WTC11 (cell line): Measurements from ENCODE around the gene PHTF2. TPM values are rescaled to one million over a fixed set of nuclear protein-coding genes. Genes with fewer than 3 reads are reported as not detected.
A peak's percentile ranks its signal among the peaks of the same experiment; 100 is the strongest.

Experiments used
- ATAC-seq: fragments of 200-7000 bp; cut with Tn5 transposase; 2 replicates; pipeline ENCODE4 v1.10.0; 2021; ENCODE audit warnings: mild to moderate bottlenecking, moderate library complexity
- CTCF ChIA-PET: fragments of 300-600 bp; sonication (Branson Sonifier 250); formaldehyde crosslinking; loops from one replicate; lab custom pipeline; 2021; ENCODE audit warnings: antibody characterized with exemption; lab: Charles Lee
- POLR2A ChIA-PET: fragments of 350-600 bp; sonication (Branson Sonifier 250); formaldehyde crosslinking; loops from one replicate; lab custom pipeline; 2021; ENCODE audit warnings: antibody characterized with exemption; lab: Charles Lee
- DNase-seq: peaks from one replicate; pipeline ENCODE4 v3.0.0; 2021; ENCODE audit warnings: low spot score
- H3K27ac Mint-ChIP-seq: 2 replicates; pipeline ENCODE4 v1.8.0; 2021; ENCODE audit warnings: mixed read lengths
- H3K27me3 Mint-ChIP-seq: 2 replicates; pipeline ENCODE4 v1.8.0; 2021; ENCODE audit warnings: low read depth, mild to moderate bottlenecking, moderate library complexity, mixed read lengths
- H3K36me3 Mint-ChIP-seq: 2 replicates; pipeline ENCODE4 v1.8.0; 2021; ENCODE audit warnings: mixed read lengths
- H3K4me1 Mint-ChIP-seq: 2 replicates; pipeline ENCODE4 v1.8.0; 2022; ENCODE audit warnings: mixed read lengths
- H3K4me3 Mint-ChIP-seq: 2 replicates; pipeline ENCODE4 v1.8.0; 2021; ENCODE audit warnings: mild to moderate bottlenecking, moderate library complexity, mixed read lengths
- H3K9me3 Mint-ChIP-seq: 2 replicates; pipeline ENCODE4 v1.8.0; 2021; ENCODE audit warnings: mixed read lengths
- ELF4 ChIP-seq: sonication (generic); formaldehyde crosslinking; IDR thresholded peaks from 2 replicates; pipeline ENCODE4 v1.8.1; 2022; ENCODE audit warnings: low read depth, mild to moderate bottlenecking, moderate library complexity, missing genetic modification reagents
- ESRRA ChIP-seq: sonication (generic); formaldehyde crosslinking; IDR thresholded peaks from 2 replicates; pipeline ENCODE4 v1.8.1; 2022; ENCODE audit warnings: mild to moderate bottlenecking, missing genetic modification reagents, borderline replicate concordance
- FOXP1 ChIP-seq: sonication (generic); formaldehyde crosslinking; IDR thresholded peaks from 2 replicates; pipeline ENCODE4 v1.8.0; 2022; ENCODE audit warnings: missing genetic modification reagents, mild to moderate bottlenecking, moderate library complexity, borderline replicate concordance
- NFE2L1 ChIP-seq: sonication (generic); formaldehyde crosslinking; IDR thresholded peaks from 2 replicates; pipeline ENCODE4 v1.8.1; 2023; ENCODE audit warnings: missing genetic modification reagents
- OVOL2 ChIP-seq: fragments of 250-450 bp; sonication (Bioruptor Pico); IDR thresholded peaks from 2 replicates; pipeline ENCODE4 v1.9.0; 2021; ENCODE audit warnings: mild to moderate bottlenecking, borderline replicate concordance
- ZNF232 ChIP-seq: sonication (generic); formaldehyde crosslinking; IDR thresholded peaks from 2 replicates; pipeline ENCODE4 v1.8.0; 2022; ENCODE audit warnings: mild to moderate bottlenecking, missing genetic modification reagents
- ZNF263 ChIP-seq: sonication (generic); formaldehyde crosslinking; IDR thresholded peaks from 2 replicates; pipeline ENCODE4 v1.8.1; 2022; ENCODE audit warnings: low read depth, mild to moderate bottlenecking, moderate library complexity, missing genetic modification reagents
- ZNF416 ChIP-seq: fragments of 250-450 bp; sonication (Bioruptor Pico); IDR thresholded peaks from 2 replicates; pipeline ENCODE4 v1.9.0; 2021; ENCODE audit warnings: mild to moderate bottlenecking, inconsistent platforms
- total RNA-seq: library from RNA; stranded (reverse); gene quantifications from 3 replicates; pipeline ENCODE4 v1.2.3, GENCODE V29; 2021
- TF ChIP-seq, protein P1 (sequence below): sonication (generic); formaldehyde crosslinking; IDR thresholded peaks from 2 replicates; pipeline ENCODE4 v1.8.1; 2023; ENCODE audit warnings: mild to moderate bottlenecking, moderate library complexity, missing genetic modification reagents
- TF ChIP-seq, protein P2 (sequence below): sonication (generic); formaldehyde crosslinking; IDR thresholded peaks from 2 replicates; pipeline ENCODE4 v1.8.0; 2022; ENCODE audit warnings: mild to moderate bottlenecking, missing genetic modification reagents
- TF ChIP-seq, protein P3 (sequence below): fragments of 250-450 bp; sonication (Bioruptor Pico); IDR thresholded peaks from 2 replicates; pipeline ENCODE4 v1.9.0; 2021; ENCODE audit warnings: mild to moderate bottlenecking
- TF ChIP-seq, protein P4 (sequence below): sonication (generic); formaldehyde crosslinking; IDR thresholded peaks from 2 replicates; pipeline ENCODE4 v1.8.0; 2023; ENCODE audit warnings: mild to moderate bottlenecking, missing genetic modification reagents
- TF ChIP-seq, protein P5 (sequence below): sonication (generic); formaldehyde crosslinking; IDR thresholded peaks from 2 replicates; pipeline ENCODE4 v1.8.1; 2023; ENCODE audit warnings: mild to moderate bottlenecking, missing genetic modification reagents
- TF ChIP-seq, protein P6 (sequence below): sonication (generic); formaldehyde crosslinking; IDR thresholded peaks from 2 replicates; pipeline ENCODE4 v1.8.1; 2022; ENCODE audit warnings: mild to moderate bottlenecking, moderate library complexity, missing genetic modification reagents
- TF ChIP-seq, protein P7 (sequence below): fragments of 250-450 bp; sonication (Bioruptor Pico); IDR thresholded peaks from 2 replicates; pipeline ENCODE4 v1.9.0; 2021; ENCODE audit warnings: moderate library complexity, mild to moderate bottlenecking, inconsistent platforms, borderline replicate concordance
- TF ChIP-seq, protein P8 (sequence below): fragments of 250-450 bp; sonication (Bioruptor Pico); IDR thresholded peaks from 2 replicates; pipeline ENCODE4 v1.9.0; 2021; ENCODE audit warnings: mild to moderate bottlenecking, borderline replicate concordance

Gene PHTF2
- total RNA-seq, 1 experiment from 2014 or later, result 17.9 TPM

DNA sequence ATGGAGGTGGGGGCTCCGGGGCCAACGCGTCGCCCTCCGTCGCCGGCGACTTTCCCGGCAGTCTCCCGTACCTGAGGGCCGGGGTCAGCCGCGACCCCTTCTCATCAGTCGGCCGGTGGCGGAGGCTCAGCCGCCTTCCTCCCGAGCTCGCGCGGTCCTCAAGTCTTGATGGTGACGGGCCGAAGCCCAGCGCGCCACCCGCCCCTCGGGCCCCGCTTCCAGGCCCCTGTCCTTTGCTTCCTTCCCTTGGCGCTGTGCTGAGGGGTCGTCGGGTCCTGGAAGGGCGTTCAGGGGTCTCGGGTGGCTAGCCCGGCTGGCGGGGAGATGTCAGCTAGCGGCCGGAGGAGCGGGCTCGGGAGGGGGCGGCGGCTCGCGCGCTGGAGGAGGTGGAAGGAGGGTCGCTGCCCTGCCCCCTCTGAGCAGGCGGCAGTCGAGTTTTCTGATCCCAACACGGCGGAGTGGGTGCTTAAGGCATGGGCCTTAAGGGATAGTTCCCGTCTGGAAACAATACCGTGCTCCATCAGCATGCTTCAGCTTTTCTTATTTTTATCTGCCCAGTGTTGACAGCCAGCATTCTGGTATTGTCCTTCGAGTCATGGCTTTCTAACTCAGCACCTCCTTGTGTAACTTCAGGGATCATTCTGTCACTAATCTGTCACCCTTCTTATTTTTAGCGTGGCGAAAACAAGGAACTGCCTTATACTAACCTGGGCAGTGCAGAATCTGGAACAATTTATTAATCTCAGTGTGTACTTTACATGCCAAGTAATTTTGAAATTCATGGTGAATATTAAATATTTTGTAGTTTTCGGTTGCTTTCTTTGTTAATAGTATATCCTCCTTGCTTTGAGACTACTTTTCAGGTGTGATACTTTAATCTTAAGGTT lies 748 bp downstream of the PHTF2 start:
- H3K27ac Mint-ChIP-seq, result no peak overlapping the region
- ChIA-PET CTCF (interaction anchor here (0.8 to 1.0 kb wide), 4 partner anchors 15 to 148 kb away, joined by 3 to 4 read pairs (median 4); no protein-coding TSS in a partner anchor), POLR2A (no interaction called here)
- H3K36me3 Mint-ChIP-seq, result no peaks in the 10 kb centered on the region
- no peaks in the 10 kb centered on the region for H3K27me3 Mint-ChIP-seq
- ATAC-seq (0 out of 2 replicates have a peak, but pooled peaks have one; percentile 0), DNase-seq (peak; percentile 50)
- TF ChIP-seq, protein P1, sequence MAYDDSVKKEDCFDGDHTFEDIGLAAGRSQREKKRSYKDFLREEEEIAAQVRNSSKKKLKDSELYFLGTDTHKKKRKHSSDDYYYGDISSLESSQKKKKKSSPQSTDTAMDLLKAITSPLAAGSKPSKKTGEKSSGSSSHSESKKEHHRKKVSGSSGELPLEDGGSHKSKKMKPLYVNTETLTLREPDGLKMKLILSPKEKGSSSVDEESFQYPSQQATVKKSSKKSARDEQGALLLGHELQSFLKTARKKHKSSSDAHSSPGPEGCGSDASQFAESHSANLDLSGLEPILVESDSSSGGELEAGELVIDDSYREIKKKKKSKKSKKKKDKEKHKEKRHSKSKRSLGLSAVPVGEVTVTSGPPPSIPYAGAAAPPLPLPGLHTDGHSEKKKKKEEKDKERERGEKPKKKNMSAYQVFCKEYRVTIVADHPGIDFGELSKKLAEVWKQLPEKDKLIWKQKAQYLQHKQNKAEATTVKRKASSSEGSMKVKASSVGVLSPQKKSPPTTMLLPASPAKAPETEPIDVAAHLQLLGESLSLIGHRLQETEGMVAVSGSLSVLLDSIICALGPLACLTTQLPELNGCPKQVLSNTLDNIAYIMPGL (CRISPR knock-in tag), result no peak; the same call in 1 of the 2 replicates
- TF ChIP-seq, protein P2, sequence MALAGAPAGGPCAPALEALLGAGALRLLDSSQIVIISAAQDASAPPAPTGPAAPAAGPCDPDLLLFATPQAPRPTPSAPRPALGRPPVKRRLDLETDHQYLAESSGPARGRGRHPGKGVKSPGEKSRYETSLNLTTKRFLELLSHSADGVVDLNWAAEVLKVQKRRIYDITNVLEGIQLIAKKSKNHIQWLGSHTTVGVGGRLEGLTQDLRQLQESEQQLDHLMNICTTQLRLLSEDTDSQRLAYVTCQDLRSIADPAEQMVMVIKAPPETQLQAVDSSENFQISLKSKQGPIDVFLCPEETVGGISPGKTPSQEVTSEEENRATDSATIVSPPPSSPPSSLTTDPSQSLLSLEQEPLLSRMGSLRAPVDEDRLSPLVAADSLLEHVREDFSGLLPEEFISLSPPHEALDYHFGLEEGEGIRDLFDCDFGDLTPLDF, result no peak
- TF ChIP-seq FOXP1 (CRISPR knock-in tag) (peak; percentile 17; the same call in 1 of the 2 replicates), ZNF263 (0 out of 2 replicates have a peak, but pooled peaks have one; percentile 20), ELF4 (CRISPR knock-in tag) (no peak)
- TF ChIP-seq, protein P3, sequence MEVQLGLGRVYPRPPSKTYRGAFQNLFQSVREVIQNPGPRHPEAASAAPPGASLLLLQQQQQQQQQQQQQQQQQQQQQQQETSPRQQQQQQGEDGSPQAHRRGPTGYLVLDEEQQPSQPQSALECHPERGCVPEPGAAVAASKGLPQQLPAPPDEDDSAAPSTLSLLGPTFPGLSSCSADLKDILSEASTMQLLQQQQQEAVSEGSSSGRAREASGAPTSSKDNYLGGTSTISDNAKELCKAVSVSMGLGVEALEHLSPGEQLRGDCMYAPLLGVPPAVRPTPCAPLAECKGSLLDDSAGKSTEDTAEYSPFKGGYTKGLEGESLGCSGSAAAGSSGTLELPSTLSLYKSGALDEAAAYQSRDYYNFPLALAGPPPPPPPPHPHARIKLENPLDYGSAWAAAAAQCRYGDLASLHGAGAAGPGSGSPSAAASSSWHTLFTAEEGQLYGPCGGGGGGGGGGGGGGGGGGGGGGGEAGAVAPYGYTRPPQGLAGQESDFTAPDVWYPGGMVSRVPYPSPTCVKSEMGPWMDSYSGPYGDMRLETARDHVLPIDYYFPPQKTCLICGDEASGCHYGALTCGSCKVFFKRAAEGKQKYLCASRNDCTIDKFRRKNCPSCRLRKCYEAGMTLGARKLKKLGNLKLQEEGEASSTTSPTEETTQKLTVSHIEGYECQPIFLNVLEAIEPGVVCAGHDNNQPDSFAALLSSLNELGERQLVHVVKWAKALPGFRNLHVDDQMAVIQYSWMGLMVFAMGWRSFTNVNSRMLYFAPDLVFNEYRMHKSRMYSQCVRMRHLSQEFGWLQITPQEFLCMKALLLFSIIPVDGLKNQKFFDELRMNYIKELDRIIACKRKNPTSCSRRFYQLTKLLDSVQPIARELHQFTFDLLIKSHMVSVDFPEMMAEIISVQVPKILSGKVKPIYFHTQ (CRISPR knock-in tag), result no peak
- TF ChIP-seq, protein P4, sequence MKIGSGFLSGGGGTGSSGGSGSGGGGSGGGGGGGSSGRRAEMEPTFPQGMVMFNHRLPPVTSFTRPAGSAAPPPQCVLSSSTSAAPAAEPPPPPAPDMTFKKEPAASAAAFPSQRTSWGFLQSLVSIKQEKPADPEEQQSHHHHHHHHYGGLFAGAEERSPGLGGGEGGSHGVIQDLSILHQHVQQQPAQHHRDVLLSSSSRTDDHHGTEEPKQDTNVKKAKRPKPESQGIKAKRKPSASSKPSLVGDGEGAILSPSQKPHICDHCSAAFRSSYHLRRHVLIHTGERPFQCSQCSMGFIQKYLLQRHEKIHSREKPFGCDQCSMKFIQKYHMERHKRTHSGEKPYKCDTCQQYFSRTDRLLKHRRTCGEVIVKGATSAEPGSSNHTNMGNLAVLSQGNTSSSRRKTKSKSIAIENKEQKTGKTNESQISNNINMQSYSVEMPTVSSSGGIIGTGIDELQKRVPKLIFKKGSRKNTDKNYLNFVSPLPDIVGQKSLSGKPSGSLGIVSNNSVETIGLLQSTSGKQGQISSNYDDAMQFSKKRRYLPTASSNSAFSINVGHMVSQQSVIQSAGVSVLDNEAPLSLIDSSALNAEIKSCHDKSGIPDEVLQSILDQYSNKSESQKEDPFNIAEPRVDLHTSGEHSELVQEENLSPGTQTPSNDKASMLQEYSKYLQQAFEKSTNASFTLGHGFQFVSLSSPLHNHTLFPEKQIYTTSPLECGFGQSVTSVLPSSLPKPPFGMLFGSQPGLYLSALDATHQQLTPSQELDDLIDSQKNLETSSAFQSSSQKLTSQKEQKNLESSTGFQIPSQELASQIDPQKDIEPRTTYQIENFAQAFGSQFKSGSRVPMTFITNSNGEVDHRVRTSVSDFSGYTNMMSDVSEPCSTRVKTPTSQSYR (CRISPR knock-in tag), result no peak; the same call in 1 of the 2 replicates
- TF ChIP-seq, protein P5, sequence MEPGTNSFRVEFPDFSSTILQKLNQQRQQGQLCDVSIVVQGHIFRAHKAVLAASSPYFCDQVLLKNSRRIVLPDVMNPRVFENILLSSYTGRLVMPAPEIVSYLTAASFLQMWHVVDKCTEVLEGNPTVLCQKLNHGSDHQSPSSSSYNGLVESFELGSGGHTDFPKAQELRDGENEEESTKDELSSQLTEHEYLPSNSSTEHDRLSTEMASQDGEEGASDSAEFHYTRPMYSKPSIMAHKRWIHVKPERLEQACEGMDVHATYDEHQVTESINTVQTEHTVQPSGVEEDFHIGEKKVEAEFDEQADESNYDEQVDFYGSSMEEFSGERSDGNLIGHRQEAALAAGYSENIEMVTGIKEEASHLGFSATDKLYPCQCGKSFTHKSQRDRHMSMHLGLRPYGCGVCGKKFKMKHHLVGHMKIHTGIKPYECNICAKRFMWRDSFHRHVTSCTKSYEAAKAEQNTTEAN, result 0 out of 2 replicates have a peak, but pooled peaks have one; percentile 11
- TF ChIP-seq, all 79 proteins: peak for 3
- peaks cover 29% of the 10 kb centered on the region for H3K4me1 Mint-ChIP-seq
- no peaks in the 10 kb centered on the region for H3K9me3 Mint-ChIP-seq
- peak overlapping the region; percentile 99 for H3K4me3 Mint-ChIP-seq

DNA sequence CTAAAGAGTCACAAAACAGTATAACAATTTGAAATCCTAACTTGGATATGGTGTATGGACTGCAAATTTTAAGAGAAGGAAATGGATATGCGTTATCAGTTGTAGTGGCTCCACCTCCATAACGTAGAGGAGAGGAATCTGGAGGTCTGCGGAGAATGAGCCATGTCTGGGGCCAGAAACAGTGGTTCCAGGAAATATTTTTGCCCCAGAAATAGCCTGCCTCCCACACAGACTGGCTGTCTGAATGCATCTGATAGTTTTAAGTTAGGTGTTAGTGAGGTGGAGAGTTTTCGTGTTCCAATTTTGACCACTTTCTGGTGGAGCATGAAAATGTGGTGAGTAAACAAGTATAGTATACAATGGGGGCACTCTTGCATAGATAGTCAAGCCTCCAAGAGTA lies 1.6 kb downstream of the PHTF2 start:
- CTCF ChIA-PET, result no interaction called here
- TF ChIP-seq ZNF263 (no peak), ESRRA (no peak), NFE2L1 (CRISPR knock-in tag) (no peak), ZNF232 (CRISPR knock-in tag) (no peak), OVOL2 (CRISPR knock-in tag) (no peak), ZNF416 (no peak)
- TF ChIP-seq, protein P6, sequence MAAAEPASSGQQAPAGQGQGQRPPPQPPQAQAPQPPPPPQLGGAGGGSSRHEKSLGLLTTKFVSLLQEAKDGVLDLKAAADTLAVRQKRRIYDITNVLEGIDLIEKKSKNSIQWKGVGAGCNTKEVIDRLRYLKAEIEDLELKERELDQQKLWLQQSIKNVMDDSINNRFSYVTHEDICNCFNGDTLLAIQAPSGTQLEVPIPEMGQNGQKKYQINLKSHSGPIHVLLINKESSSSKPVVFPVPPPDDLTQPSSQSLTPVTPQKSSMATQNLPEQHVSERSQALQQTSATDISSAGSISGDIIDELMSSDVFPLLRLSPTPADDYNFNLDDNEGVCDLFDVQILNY (CRISPR knock-in tag), result no peak
- TF ChIP-seq, protein P7, sequence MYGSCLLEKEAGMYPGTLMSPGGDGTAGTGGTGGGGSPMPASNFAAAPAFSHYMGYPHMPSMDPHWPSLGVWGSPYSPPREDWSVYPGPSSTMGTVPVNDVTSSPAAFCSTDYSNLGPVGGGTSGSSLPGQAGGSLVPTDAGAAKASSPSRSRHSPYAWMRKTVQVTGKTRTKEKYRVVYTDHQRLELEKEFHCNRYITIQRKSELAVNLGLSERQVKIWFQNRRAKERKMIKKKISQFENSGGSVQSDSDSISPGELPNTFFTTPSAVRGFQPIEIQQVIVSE (CRISPR knock-in tag), result no peak
- TF ChIP-seq, protein P8, sequence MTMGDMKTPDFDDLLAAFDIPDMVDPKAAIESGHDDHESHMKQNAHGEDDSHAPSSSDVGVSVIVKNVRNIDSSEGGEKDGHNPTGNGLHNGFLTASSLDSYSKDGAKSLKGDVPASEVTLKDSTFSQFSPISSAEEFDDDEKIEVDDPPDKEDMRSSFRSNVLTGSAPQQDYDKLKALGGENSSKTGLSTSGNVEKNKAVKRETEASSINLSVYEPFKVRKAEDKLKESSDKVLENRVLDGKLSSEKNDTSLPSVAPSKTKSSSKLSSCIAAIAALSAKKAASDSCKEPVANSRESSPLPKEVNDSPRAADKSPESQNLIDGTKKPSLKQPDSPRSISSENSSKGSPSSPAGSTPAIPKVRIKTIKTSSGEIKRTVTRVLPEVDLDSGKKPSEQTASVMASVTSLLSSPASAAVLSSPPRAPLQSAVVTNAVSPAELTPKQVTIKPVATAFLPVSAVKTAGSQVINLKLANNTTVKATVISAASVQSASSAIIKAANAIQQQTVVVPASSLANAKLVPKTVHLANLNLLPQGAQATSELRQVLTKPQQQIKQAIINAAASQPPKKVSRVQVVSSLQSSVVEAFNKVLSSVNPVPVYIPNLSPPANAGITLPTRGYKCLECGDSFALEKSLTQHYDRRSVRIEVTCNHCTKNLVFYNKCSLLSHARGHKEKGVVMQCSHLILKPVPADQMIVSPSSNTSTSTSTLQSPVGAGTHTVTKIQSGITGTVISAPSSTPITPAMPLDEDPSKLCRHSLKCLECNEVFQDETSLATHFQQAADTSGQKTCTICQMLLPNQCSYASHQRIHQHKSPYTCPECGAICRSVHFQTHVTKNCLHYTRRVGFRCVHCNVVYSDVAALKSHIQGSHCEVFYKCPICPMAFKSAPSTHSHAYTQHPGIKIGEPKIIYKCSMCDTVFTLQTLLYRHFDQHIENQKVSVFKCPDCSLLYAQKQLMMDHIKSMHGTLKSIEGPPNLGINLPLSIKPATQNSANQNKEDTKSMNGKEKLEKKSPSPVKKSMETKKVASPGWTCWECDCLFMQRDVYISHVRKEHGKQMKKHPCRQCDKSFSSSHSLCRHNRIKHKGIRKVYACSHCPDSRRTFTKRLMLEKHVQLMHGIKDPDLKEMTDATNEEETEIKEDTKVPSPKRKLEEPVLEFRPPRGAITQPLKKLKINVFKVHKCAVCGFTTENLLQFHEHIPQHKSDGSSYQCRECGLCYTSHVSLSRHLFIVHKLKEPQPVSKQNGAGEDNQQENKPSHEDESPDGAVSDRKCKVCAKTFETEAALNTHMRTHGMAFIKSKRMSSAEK (CRISPR knock-in tag), result no peak

More for the DNA sequence above, 1.6 kb downstream of the PHTF2 start:
- POLR2A ChIA-PET, result no interaction called here
- no peak for ATAC-seq
- Mint-ChIP-seq H3K9me3 (peaks cover under 1% of the 10 kb centered on the region; the same call in 1 of the 2 replicates), H3K4me1 (peaks cover 25% of the 10 kb centered on the region), H3K27me3 (no peaks in the 10 kb centered on the region), H3K27ac (no peak overlapping the region), H3K4me3 (peak overlapping the region; percentile 99), H3K36me3 (no peaks in the 10 kb centered on the region)
- DNase-seq, result no peak
